HG03460 (cell line): ENCODE results near the gene THSD8.

ENCODE experiments used
- ATAC-seq: cut with Tn5 transposase; IDR thresholded peaks from one replicate; pipeline ENCODE4 v1.9.1; 2021; ENCODE audit not compliant: unreplicated experiment

Gene THSD8

GRCh38 chr19:12847159-12848139, 45.6 kb downstream of the THSD8 start:
- no peak for ATAC-seq
